Measurements from ENCODE around the gene SPTLC1. TPM values are rescaled to one million over a fixed set of nuclear protein-coding genes. Genes with fewer than 3 reads are reported as not detected.

Gene SPTLC1
- total RNA-seq, 1 experiment from 2014 or later = 92.3 TPM

Other genes with a start within 250 kb of the SPTLC1 start
- gene ROR2, start 165.2 kb downstream of the SPTLC1 start, total RNA-seq (2014; rRNA removed; shearing (Covaris generic)) = 1.5 and 1.8 TPM in 2 replicates
- gene IARS1, start 178.3 kb upstream of the SPTLC1 start, total RNA-seq (2014; rRNA removed; shearing (Covaris generic)) = 166 and 199 TPM in 2 replicates
- gene NOL8, start 209.9 kb upstream of the SPTLC1 start, total RNA-seq (2014; rRNA removed; shearing (Covaris generic)) = 10.7 and 11.0 TPM in 2 replicates
- 2.3 and 9.6 TPM in 2 replicates for gene CENPP, start 210.5 kb upstream of the SPTLC1 start, total RNA-seq (2014; rRNA removed; shearing (Covaris generic))